Hepatocyte (in vitro differentiated cells): ENCODE results near the gene GRHL1.

Experiments used
- CTCF ChIP-seq: fragments of 200-600 bp; sonication (generic); IDR thresholded peaks from 2 replicates; pipeline ENCODE4 v1.5.1; 2016; ENCODE audit warnings: antibody characterized with exemption, mild to moderate bottlenecking; ENCODE audit not compliant: poor library complexity
- EZH2phosphoT487 ChIP-seq: fragments of 200-600 bp; sonication (generic); IDR thresholded peaks from one replicate; pipeline ENCODE4 v1.6.1; 2018; ENCODE audit warnings: antibody characterized with exemption, mild to moderate bottlenecking, low read depth, moderate library complexity; ENCODE audit not compliant: unreplicated experiment, severe bottlenecking

- TF ChIP-seq CTCF = no peak
- TF ChIP-seq EZH2phosphoT487 = no peak
These were observed 68.3 kb downstream of the GRHL1 start for GRCh38 chr2:10019602-10020400.
